ENCODE measurements around the gene TFAP2A.

TFAP2A gene

GRCh38 chr6:10381133-10381829 is 33.6 kb downstream of the TFAP2A start:
- peaks cover 11% of the 10 kb centered on the region for H3K9me3 Mint-ChIP-seq
- peaks cover 84% of the 10 kb centered on the region for H3K27me3 Mint-ChIP-seq

GRCh38 chr6:10375391-10375969 is 39.4 kb downstream of the TFAP2A start:
- Mint-ChIP-seq H3K9me3 (no peaks in the 10 kb centered on the region), H3K4me3 (no peak overlapping the region), H3K27ac (no peak overlapping the region), H3K36me3 (ENCODE audit: low read depth) (no peaks in the 10 kb centered on the region), H3K4me1 (ENCODE audit: low read depth) (no peaks in the 10 kb centered on the region), H3K27me3 (peaks cover 31% of the 10 kb centered on the region)
- DNase-seq = no peak

More at GRCh38 chr6:10381133-10381829, 33.6 kb downstream of the TFAP2A start:
- no peak overlapping the region for H3K27ac Mint-ChIP-seq
- no peak for DNase-seq
- H3K36me3 Mint-ChIP-seq (ENCODE audit: low read depth) = no peaks in the 10 kb centered on the region
- H3K4me1 Mint-ChIP-seq (ENCODE audit: low read depth) = peaks cover 18% of the 10 kb centered on the region
- no peak overlapping the region for H3K4me3 Mint-ChIP-seq

DNA sequence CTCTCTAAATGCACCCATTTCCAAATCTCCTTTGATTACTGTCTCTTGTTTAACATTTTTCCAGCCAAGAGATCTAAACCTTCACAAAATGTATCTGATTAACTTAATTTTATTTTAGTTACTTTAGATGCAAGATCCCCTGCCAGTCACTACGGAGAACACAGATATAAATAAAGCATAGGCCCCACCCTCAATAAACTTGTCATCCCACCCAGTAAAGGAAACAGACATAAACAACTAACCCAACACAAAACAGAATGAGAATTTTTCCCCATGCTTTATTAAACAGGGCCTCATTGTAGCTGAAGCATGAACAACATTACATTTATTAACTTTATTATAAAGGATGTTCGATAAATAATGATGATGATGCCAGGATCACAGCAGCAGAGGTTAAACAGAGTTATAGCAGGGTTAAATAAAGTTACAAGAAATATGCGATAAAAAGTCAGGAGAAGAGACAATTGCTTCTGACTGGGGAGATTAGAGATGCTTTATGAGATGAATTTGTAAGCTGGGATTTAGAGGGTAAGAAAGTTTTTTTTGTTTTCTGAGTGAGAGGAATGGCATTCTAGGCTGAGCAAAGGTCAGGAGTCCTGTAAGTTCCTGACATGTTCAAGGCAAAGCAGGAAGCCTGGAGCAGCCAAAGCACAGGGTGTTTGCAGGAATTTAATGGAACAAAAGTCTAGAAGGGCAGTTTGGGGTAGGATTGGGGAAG is 41.1 kb downstream of the TFAP2A start:
- Mint-ChIP-seq H3K9me3 (no peaks in the 10 kb centered on the region), H3K4me3 (no peak overlapping the region), H3K27ac (no peak overlapping the region), H3K36me3 (ENCODE audit: low read depth) (no peaks in the 10 kb centered on the region), H3K27me3 (peaks cover 24% of the 10 kb centered on the region), H3K4me1 (ENCODE audit: low read depth) (no peaks in the 10 kb centered on the region)
- no peak for DNase-seq

- DNase-seq = no peak
- Mint-ChIP-seq H3K36me3 (ENCODE audit: low read depth) (no peaks in the 10 kb centered on the region), H3K27me3 (peaks cover 11% of the 10 kb centered on the region), H3K27ac (no peak overlapping the region), H3K9me3 (peaks cover 1% of the 10 kb centered on the region), H3K4me1 (ENCODE audit: low read depth) (no peaks in the 10 kb centered on the region), H3K4me3 (no peak overlapping the region)
Observed at GRCh38 chr6:10369896-10370295, 45.0 kb downstream of the TFAP2A start.

GRCh38 chr6:10368861-10369260 is 46.0 kb downstream of the TFAP2A start:
- peaks cover 14% of the 10 kb centered on the region for H3K27me3 Mint-ChIP-seq
- peaks cover 7% of the 10 kb centered on the region for H3K9me3 Mint-ChIP-seq
- DNase-seq = no peak
- H3K36me3 Mint-ChIP-seq (ENCODE audit: low read depth) = no peaks in the 10 kb centered on the region
- H3K4me3 Mint-ChIP-seq = no peak overlapping the region
- no peak overlapping the region for H3K27ac Mint-ChIP-seq
- no peaks in the 10 kb centered on the region for H3K4me1 Mint-ChIP-seq (ENCODE audit: low read depth)

- Mint-ChIP-seq H3K4me1 (ENCODE audit: low read depth) (no peaks in the 10 kb centered on the region), H3K4me3 (no peak overlapping the region), H3K27ac (no peak overlapping the region), H3K27me3 (peaks cover 25% of the 10 kb centered on the region), H3K9me3 (peaks cover 9% of the 10 kb centered on the region), H3K36me3 (ENCODE audit: low read depth) (no peaks in the 10 kb centered on the region)
- no peak for DNase-seq
Observed at GRCh38 chr6:10363911-10364310, 51.0 kb downstream of the TFAP2A start.

GRCh38 chr6:10362300-10362699 is 52.6 kb downstream of the TFAP2A start:
- H3K27me3 Mint-ChIP-seq = peaks cover 29% of the 10 kb centered on the region
- H3K27ac Mint-ChIP-seq = no peak overlapping the region
- peaks cover 9% of the 10 kb centered on the region for H3K9me3 Mint-ChIP-seq
- H3K4me3 Mint-ChIP-seq = no peak overlapping the region
- H3K36me3 Mint-ChIP-seq (ENCODE audit: low read depth) = no peaks in the 10 kb centered on the region
- no peak for DNase-seq
- no peaks in the 10 kb centered on the region for H3K4me1 Mint-ChIP-seq (ENCODE audit: low read depth)

GRCh38 chr6:10361428-10361827 is 53.4 kb downstream of the TFAP2A start:
- Mint-ChIP-seq H3K27ac (no peak overlapping the region), H3K27me3 (peaks cover 34% of the 10 kb centered on the region), H3K4me1 (ENCODE audit: low read depth) (no peaks in the 10 kb centered on the region), H3K9me3 (peaks cover 9% of the 10 kb centered on the region), H3K4me3 (no peak overlapping the region), H3K36me3 (ENCODE audit: low read depth) (no peaks in the 10 kb centered on the region)
- DNase-seq = no peak

- no peak overlapping the region for H3K4me3 Mint-ChIP-seq
- H3K27me3 Mint-ChIP-seq = peaks cover 36% of the 10 kb centered on the region
- no peak overlapping the region for H3K27ac Mint-ChIP-seq
Observed at GRCh38 chr6:10359581-10359980, 55.3 kb downstream of the TFAP2A start.

DNA sequence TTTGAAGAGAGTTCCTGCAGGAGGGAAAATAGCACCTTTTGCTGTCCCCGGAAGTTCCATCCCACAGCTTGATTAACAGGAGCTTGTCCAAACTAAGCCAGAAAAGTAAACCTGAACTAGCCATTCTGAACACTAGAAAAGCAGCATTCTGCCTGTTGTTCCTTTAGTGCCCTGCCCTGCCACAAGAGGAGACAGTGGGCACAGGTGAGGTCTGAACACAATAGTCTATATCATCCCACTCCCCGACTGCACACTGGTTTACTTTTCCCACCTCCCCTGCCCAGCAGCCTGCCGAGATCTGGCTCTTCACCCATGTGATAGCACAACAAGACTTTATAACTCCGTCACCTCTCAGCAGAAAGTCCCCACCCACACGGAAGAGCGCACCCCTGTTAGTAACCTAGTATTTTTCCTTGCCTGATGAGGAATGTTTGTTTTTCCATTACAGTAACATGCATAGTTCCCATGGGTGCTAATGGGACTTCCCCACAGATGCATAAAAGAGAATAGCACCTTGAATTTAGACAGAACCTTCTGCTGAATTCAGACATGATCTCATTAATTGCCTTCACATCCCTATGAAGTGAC is 59.7 kb downstream of the TFAP2A start:
- Mint-ChIP-seq H3K4me3 (no peak overlapping the region), H3K36me3 (ENCODE audit: low read depth) (no peaks in the 10 kb centered on the region), H3K27me3 (peaks cover 22% of the 10 kb centered on the region), H3K9me3 (no peaks in the 10 kb centered on the region), H3K4me1 (ENCODE audit: low read depth) (peaks cover 4% of the 10 kb centered on the region), H3K27ac (no peak overlapping the region)
- DNase-seq = no peak

More at GRCh38 chr6:10359581-10359980, 55.3 kb downstream of the TFAP2A start:
- Mint-ChIP-seq H3K4me1 (ENCODE audit: low read depth) (peaks cover 4% of the 10 kb centered on the region), H3K36me3 (ENCODE audit: low read depth) (no peaks in the 10 kb centered on the region), H3K9me3 (peaks cover 5% of the 10 kb centered on the region)
- no peak for DNase-seq

- Mint-ChIP-seq H3K36me3 (ENCODE audit: low read depth) (no peaks in the 10 kb centered on the region), H3K27ac (no peak overlapping the region), H3K9me3 (no peaks in the 10 kb centered on the region), H3K27me3 (peaks cover 13% of the 10 kb centered on the region), H3K4me3 (no peak overlapping the region), H3K4me1 (ENCODE audit: low read depth) (peaks cover 4% of the 10 kb centered on the region)
- no peak for DNase-seq
Observed at GRCh38 chr6:10351791-10352190, 63.1 kb downstream of the TFAP2A start.

GRCh38 chr6:10350720-10351119 is 64.2 kb downstream of the TFAP2A start:
- Mint-ChIP-seq H3K27me3 (peaks cover 10% of the 10 kb centered on the region), H3K36me3 (ENCODE audit: low read depth) (no peaks in the 10 kb centered on the region), H3K4me3 (no peak overlapping the region), H3K9me3 (no peaks in the 10 kb centered on the region), H3K4me1 (ENCODE audit: low read depth) (peaks cover 4% of the 10 kb centered on the region), H3K27ac (no peak overlapping the region)
- DNase-seq = no peak

DNA sequence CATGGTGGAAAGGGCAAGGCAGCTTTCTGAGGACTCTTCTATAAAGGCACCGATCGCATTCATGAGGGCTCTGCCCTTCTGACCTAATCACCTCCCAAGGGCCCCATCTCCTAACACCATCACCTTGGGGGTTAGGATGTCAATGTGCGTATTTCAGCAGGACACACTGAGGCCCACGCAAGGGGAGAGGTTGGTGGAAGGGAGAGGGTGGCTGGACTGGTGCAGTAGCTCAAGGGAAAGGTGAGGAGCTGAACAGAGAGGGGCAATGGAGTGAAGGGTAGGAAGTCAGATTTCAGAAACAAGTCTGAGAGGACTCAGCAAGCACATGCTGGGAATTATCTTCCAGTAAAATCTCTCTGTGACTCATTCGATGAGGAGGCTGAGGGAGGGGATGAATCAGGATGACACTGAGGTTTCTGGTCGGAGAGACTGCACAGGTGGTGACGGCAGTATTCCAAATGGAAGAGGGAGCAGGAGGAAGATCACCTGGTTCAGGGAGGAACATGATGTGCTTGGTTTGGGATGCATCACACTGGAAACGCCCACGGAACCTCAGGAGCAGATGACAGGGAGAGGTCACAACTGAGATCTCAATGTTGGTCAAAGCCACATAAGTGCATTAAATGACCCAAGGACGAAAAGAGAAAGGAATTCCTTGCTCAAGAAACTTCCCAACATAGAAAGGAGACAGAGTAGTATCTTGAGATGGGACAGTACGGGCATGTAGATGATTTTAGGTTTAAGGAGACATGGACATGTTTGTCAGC is 67.1 kb downstream of the TFAP2A start:
- no peaks in the 10 kb centered on the region for H3K36me3 Mint-ChIP-seq (ENCODE audit: low read depth)
- no peaks in the 10 kb centered on the region for H3K9me3 Mint-ChIP-seq
- H3K27ac Mint-ChIP-seq = no peak overlapping the region

More for the DNA sequence above, 67.1 kb downstream of the TFAP2A start:
- DNase-seq = no peak
- Mint-ChIP-seq H3K4me3 (no peak overlapping the region), H3K4me1 (ENCODE audit: low read depth) (no peaks in the 10 kb centered on the region), H3K27me3 (peaks cover 8% of the 10 kb centered on the region)
